ENCODE data around the gene TNXB.
"Not testable (repeated sequence)": the region's sequence is repeated elsewhere in the genome, so short reads cannot be mapped to it uniquely, and the experiment has no call there.

Gene TNXB

DNA sequence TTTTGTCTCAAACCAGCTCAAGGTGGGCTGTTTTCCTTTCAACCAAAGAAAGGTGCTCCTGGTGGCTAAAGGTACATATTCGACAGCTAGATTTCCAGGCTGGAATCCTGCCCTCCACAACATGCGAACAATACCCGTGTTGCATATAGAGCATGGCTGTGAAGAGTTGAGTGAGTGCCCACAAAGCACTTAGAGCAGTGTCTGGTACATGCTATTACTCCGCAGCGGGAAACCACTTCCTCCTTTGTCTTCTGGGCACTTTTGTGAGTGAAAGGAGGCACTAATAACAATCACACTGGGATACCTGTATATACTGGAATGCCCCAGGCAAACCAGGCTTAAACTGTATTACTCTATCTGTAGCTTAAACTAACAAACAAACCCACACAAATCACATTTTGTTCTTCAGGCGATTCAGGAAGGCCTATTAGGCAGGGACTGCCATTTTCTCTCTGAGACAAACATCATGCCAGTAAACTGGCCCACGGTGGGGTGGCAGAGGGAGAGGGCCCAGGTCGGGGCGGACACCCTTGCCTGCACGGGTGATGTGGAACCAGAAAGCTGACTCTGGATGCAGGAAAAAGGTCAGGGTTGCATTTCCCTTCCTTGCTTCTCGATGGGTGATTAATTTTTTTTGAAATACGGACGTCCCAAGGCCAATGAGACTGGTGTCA lies 104.1 kb downstream of the TNXB start:
- not testable (repeated sequence) for DNase-seq (ENCODE audit: low read depth in 2 of 2)

DNA sequence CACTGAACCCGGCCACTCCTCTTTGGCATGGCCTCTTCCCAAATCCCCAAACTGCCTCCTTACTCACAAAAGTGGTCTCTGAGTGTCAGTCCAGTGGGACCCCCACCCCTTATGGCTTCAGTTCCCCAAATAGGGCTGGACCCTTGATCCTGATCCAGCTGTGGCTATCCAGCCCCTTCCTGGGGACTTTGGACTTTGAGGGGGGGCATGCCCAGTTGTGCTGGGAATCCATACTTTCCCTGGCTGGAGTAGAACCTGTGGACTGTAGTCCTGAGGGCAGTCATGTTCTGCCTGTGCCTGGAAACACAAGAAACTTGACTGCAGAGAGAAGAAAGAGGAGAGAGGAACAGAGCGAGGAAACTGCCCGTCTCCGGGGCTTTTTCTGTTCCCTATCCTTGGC lies 104.7 kb downstream of the TNXB start:
- not testable (repeated sequence) for DNase-seq (ENCODE audit: low read depth in 2 of 2)

DNA sequence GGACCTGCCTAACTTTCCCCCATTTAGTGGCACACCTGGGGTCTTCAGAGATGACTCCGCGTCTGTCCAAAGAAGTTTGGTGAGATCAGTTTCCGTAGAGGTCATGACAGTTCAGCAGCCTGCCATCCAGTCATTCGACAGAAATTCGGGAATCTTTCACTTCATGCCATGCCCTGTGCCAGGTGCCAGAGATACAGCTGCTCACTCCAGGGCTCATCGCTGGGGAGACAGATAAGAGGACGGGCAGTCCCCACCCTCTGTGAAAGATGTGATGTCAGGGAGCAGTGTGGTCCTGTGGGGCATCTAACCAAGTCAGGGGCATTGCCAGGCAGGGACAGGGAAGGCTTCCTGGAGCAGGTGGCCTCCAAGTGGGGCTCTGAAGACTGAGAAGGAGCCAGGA lies 105.8 kb downstream of the TNXB start:
- not testable (repeated sequence) for DNase-seq (ENCODE audit: low read depth in 2 of 2)

DNA sequence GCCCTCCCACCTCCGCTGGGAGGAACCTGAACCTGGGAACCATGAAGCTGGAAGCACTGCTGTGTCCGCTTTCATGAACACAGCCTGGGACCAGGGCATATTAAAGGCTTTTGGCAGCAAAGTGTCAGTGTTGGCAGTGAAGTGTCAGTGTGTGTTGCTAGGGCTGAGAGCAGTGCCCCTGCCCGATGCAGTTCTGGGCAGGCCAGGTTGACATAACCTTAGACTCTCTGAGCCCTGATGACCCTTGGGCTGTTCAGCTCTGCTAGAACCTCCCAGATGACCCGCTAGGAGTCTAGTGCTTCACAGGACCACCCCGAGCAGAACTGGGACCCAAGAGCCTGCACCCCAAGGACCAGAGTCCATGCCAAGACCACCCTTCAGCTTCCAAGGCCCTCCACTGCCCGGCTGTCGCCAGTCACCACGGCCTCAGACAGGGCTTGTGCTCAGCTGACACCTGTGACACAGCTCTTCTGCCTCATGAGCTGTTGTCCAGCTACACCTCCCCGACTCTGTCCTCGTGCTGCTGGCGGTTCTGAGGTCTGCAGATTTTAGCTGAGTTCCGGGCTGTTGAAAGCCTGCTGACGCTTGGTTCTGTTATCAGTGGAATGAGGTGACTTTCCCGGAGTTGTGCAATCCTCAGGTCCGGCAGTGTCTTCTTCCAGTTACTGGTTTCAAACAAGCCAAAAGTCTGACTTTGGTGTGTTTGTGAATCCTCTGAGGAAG lies 106.4 kb downstream of the TNXB start:
- not testable (repeated sequence) for DNase-seq (ENCODE audit: low read depth in 2 of 2)

GRCh38 chr6:31996385-31996784 lies 112.8 kb downstream of the TNXB start:
- not testable (repeated sequence) for DNase-seq (ENCODE audit: low read depth in 2 of 2)

- not testable (repeated sequence) for DNase-seq (ENCODE audit: low read depth in 2 of 2)
Observed at GRCh38 chr6:31994421-31994820, 114.7 kb downstream of the TNXB start.

All from stimulated activated CD8-positive, alpha-beta memory T cell treated with anti-CD3 and anti-CD28 coated beads, Interleukin-15, amount 100 ng/mL, for 48 hours (primary cell).